Sigmoid colon (tissue), 7 donors: ENCODE results near the gene KRTAP5-6. TPM values are rescaled to one million over a fixed set of nuclear protein-coding genes. Genes with fewer than 3 reads are reported as not detected.

Experiments used
- DNase-seq: peaks from one replicate; pipeline ENCODE4 v3.0.0-alpha.2; 2019
- H3K27ac ChIP-seq, 4 donors: fragments of 200-600 bp; sonication (generic); one replicate each; pipeline ENCODE4 v1.5.1; 2016 to 2019; ENCODE audit warnings: mild to moderate bottlenecking in 1 of 4
- H3K27me3 ChIP-seq, 3 donors: fragments of 200-600 bp; sonication (generic); one replicate each; pipeline ENCODE4 v1.5.1; 2019; ENCODE audit warnings: mild to moderate bottlenecking in 1 of 3
- H3K36me3 ChIP-seq, 4 donors: fragments of 200-600 bp; sonication (generic); one replicate each; pipeline ENCODE4 v1.5.1; 2016 to 2019
- H3K4me1 ChIP-seq, 4 donors: fragments of 200-600 bp; sonication (generic); one replicate each; pipeline ENCODE4 v1.5.1; 2017 to 2019
- H3K4me3 ChIP-seq, 4 donors: fragments of 200-600 bp; sonication (generic); one replicate each; pipeline ENCODE4 v1.5.1; 2017 to 2019; ENCODE audit warnings: mild to moderate bottlenecking in 2 of 4, moderate library complexity in 1 of 4
- H3K9me3 ChIP-seq, 4 donors: fragments of 200-600 bp in 3 of 4; sonication (generic) in 3 of 4; one replicate each; pipeline versions ENCODE4 v1.5.1 to v1.6.1; 2013 to 2019
- EP300 ChIP-seq, 4 donors: sonication (generic); formaldehyde crosslinking; IDR thresholded peaks; one replicate each; pipeline ENCODE4 v1.6.1; 2017; ENCODE audit warnings: antibody characterized with exemption in 4 of 4
- POLR2A ChIP-seq, 2 donors: fragments of 450-650 bp; IDR thresholded peaks; one replicate each; pipeline ENCODE4 v1.6.1; 2016; ENCODE audit warnings: antibody characterized with exemption in 2 of 2, mild to moderate bottlenecking in 2 of 2, moderate library complexity in 2 of 2
- POLR2AphosphoS5 ChIP-seq, 4 donors: sonication (generic); formaldehyde crosslinking; IDR thresholded peaks; one replicate each; pipeline ENCODE4 v1.6.1; 2017; ENCODE audit warnings: antibody characterized with exemption in 4 of 4
- WGBS, 2 donors: extraction: QIAGEN DNeasy Blood & Tissue Kit; methylation state at CpG; one replicate each; pipeline ENCODE4 v1.1.7; 2013; 5-methylcytosine and 5-hydroxymethylcytosine counted together
- intact Hi-C: fragments of 100-400 bp; cut with DNase I; formaldehyde crosslinking; loops from one replicate; pipeline ENCODE4 v1.15.1; 2023
- polyA plus RNA-seq, 3 donors: library from polyadenylated mRNA; stranded (reverse); fragments of 200-250 nt; gene quantifications; one replicate each; pipeline ENCODE4 v1.2.3, GENCODE V29; 2013
- total RNA-seq, 4 donors: library from RNA; depleted of rRNA; stranded (reverse); fragments of >200 nt; gene quantifications; one replicate each; pipeline ENCODE4 v1.1.0, GENCODE V29; 2016
- TF ChIP-seq, protein P1 (sequence below), 4 experiments: fragments of 450-650 bp in 3 of 4; fragments of 200-600 bp in 1 of 4; IDR thresholded peaks; one replicate each; pipeline ENCODE4 v1.5.1; 2016 to 2019; ENCODE audit warnings: antibody characterized with exemption in 4 of 4, mild to moderate bottlenecking in 3 of 4, moderate library complexity in 2 of 4
- donor health status: healthy with polysubstance abuse.
- donor health status: Bipolar disorder and iron deficiency.
- donor health status: healthy.

KRTAP5-6 gene
- total and polyA plus RNA-seq, 7 donors: not detected

GRCh38 chr11:1691878-1692707, 4.9 kb upstream of the KRTAP5-6 start:
- intact Hi-C loops: loop anchor here (2.0 to 5.0 kb wide), 3 partner anchors 39 to 459 kb away; no protein-coding TSS in a partner anchor
- no peaks in the 10 kb centered on the region for H3K9me3 ChIP-seq
- peaks cover 0 to 3% (median 0%) of the 10 kb centered on the region in 3 donors for H3K27me3 ChIP-seq
- 74 to 87% methylated on average over 16 of the region's 16 CpGs for WGBS, 2 donors
- H3K4me3 ChIP-seq: no peak overlapping the region
- peaks cover 0 to 17% (median 11%) of the 10 kb centered on the region in 4 donors for H3K4me1 ChIP-seq
- TF ChIP-seq EP300 (IDR thresholded peaks at IDR 0.05) (no peak), POLR2AphosphoS5 (IDR thresholded peaks at IDR 0.05) (no peak), POLR2A (IDR thresholded peaks at IDR 0.05) (no peak)
- TF ChIP-seq, protein P1, sequence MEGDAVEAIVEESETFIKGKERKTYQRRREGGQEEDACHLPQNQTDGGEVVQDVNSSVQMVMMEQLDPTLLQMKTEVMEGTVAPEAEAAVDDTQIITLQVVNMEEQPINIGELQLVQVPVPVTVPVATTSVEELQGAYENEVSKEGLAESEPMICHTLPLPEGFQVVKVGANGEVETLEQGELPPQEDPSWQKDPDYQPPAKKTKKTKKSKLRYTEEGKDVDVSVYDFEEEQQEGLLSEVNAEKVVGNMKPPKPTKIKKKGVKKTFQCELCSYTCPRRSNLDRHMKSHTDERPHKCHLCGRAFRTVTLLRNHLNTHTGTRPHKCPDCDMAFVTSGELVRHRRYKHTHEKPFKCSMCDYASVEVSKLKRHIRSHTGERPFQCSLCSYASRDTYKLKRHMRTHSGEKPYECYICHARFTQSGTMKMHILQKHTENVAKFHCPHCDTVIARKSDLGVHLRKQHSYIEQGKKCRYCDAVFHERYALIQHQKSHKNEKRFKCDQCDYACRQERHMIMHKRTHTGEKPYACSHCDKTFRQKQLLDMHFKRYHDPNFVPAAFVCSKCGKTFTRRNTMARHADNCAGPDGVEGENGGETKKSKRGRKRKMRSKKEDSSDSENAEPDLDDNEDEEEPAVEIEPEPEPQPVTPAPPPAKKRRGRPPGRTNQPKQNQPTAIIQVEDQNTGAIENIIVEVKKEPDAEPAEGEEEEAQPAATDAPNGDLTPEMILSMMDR (IDR thresholded peaks at IDR 0.05): no peak
- no peak for DNase-seq
- H3K36me3 ChIP-seq: no peaks in the 10 kb centered on the region
- H3K27ac ChIP-seq: no peak overlapping the region

- Histone ChIP-seq H3K27ac (no peak overlapping the region), H3K27me3 (peaks cover 0 to 3% (median 0%) of the 10 kb centered on the region in 3 donors), H3K9me3 (no peaks in the 10 kb centered on the region), H3K4me3 (peak overlapping the region in 1 of 4 donors; percentile 37), H3K4me1 (peaks cover 0 to 17% (median 11%) of the 10 kb centered on the region in 4 donors), H3K36me3 (no peaks in the 10 kb centered on the region)
- TF ChIP-seq POLR2A (IDR thresholded peaks at IDR 0.05) (no peak), EP300 (IDR thresholded peaks at IDR 0.05) (no peak), POLR2AphosphoS5 (IDR thresholded peaks at IDR 0.05) (no peak)
- TF ChIP-seq, protein P1 (IDR thresholded peaks at IDR 0.05): no peak
- intact Hi-C loops: loop anchor here (2.0 to 5.0 kb wide), 3 partner anchors 40 to 458 kb away; no protein-coding TSS in a partner anchor
- no peak for DNase-seq
- 46 to 57% methylated on average over 20 of the region's 20 CpGs for WGBS, 2 donors
Observed at GRCh38 chr11:1692708-1693326, 4.2 kb upstream of the KRTAP5-6 start.

- Histone ChIP-seq H3K27me3 (peaks cover 0 to 5% (median 0%) of the 10 kb centered on the region in 3 donors), H3K4me1 (peaks cover 0 to 17% (median 11%) of the 10 kb centered on the region in 4 donors), H3K9me3 (no peaks in the 10 kb centered on the region), H3K4me3 (peak overlapping the region; percentile 13 to 54 (median 28)), H3K27ac (peak overlapping the region; percentile 0 to 74 (median 43)), H3K36me3 (no peaks in the 10 kb centered on the region)
- intact Hi-C loops: loop anchor here (1.0 to 5.0 kb wide), 4 partner anchors 41 to 457 kb away; no protein-coding TSS in a partner anchor
- peak; percentile 85 for DNase-seq
- 9 to 14% methylated on average over 37 of the region's 37 CpGs for WGBS, 2 donors
- TF ChIP-seq, protein P1 (IDR thresholded peaks at IDR 0.05): peak; percentile 66 to 85 (median 80)
- no peak for TF ChIP-seq POLR2AphosphoS5 (IDR thresholded peaks at IDR 0.05)
Observed at GRCh38 chr11:1693327-1694063, 3.5 kb upstream of the KRTAP5-6 start.

DNA sequence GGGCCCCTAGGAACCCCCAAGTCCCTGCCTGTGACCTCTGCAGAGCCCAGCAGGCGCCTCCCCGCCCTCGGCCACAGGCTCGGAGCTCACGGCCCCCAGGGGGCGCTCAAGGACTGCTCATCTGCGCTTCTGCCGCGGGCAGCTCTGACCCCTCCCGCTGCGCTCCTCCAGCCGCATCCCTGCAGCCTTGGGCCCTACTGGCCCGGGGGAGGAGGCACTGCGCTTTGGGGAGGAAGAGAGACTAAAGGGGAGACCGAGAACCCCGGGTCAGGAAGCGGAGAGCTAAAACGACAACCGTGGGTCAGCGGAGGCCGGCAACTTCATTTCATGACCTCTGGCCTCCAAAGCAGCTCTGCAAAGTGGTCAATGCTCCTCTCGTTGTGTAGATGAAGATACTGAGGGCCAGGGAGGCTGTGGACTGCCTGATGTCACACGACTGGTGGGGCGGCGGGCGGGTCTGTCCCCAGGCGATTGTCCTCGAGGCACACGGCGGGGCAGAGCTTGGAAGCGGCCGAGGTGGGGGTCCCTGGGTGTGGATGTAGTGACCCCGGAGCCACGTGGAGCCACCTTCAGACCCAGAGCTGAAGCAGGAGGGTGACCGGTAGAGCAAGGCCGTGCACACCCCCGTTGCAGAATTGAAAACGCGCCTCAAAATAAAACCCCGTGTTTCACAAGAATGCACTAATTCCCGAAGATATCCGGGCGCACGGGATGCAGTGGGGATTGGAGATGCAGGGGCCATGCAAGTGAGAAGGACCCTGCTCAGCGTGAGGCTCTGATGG, 2.7 kb upstream of the KRTAP5-6 start:
- intact Hi-C loops: loop anchor here (1.0 to 5.0 kb wide), 2 partner anchors 138 to 188 kb away; no protein-coding TSS in a partner anchor
- peak overlapping the region; percentile 13 to 54 (median 28) for H3K4me3 ChIP-seq
- H3K27ac ChIP-seq: peak overlapping the region in 3 of 4 donors; percentile 0 to 74 (median 48)
- TF ChIP-seq EP300 (IDR thresholded peaks at IDR 0.05) (no peak), POLR2A (IDR thresholded peaks at IDR 0.05) (no peak), POLR2AphosphoS5 (IDR thresholded peaks at IDR 0.05) (no peak)
- TF ChIP-seq, protein P1 (IDR thresholded peaks at IDR 0.05): peak; percentile 82 to 90 (median 86)
- DNase-seq: peak; percentile 90
- no peaks in the 10 kb centered on the region for H3K36me3 ChIP-seq
- peaks cover 0 to 7% (median 2%) of the 10 kb centered on the region in 3 donors for H3K27me3 ChIP-seq
- H3K4me1 ChIP-seq: peaks cover 0 to 17% (median 11%) of the 10 kb centered on the region in 4 donors
- no peaks in the 10 kb centered on the region for H3K9me3 ChIP-seq
- WGBS, 2 donors: 44 to 51% methylated on average over 45 of the region's 45 CpGs
